ENCODE measurements around the gene ARFGEF3.

DNA sequence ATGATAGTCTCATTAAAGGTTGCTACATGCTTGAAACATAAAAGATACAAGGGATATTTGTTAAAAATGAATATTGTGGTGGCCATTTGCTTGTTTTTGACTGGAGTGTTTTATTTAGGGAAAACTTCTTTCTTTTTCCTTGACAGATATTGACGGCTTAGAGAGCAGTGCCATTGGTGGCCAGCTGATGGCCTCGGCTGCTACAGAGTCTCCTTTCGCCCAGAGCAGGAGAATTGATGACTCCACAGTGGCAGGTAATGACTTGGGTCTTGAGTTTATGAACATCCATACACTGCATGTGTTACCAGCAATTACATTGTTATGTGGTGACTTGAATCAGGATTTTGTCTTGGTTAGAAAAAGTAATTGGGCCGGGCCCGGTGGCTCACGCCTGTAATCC lies 124.1 kb downstream of the ARFGEF3 start:
- TF ChIP-seq, protein P1, sequence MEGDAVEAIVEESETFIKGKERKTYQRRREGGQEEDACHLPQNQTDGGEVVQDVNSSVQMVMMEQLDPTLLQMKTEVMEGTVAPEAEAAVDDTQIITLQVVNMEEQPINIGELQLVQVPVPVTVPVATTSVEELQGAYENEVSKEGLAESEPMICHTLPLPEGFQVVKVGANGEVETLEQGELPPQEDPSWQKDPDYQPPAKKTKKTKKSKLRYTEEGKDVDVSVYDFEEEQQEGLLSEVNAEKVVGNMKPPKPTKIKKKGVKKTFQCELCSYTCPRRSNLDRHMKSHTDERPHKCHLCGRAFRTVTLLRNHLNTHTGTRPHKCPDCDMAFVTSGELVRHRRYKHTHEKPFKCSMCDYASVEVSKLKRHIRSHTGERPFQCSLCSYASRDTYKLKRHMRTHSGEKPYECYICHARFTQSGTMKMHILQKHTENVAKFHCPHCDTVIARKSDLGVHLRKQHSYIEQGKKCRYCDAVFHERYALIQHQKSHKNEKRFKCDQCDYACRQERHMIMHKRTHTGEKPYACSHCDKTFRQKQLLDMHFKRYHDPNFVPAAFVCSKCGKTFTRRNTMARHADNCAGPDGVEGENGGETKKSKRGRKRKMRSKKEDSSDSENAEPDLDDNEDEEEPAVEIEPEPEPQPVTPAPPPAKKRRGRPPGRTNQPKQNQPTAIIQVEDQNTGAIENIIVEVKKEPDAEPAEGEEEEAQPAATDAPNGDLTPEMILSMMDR (IDR thresholded peaks at IDR 0.05), result no peak
- TF ChIP-seq POLR2A (IDR thresholded peaks at IDR 0.05), result no peak
